Astrocyte (in vitro differentiated cells and primary cell): ENCODE results near the gene RSPH6A. TPM values are rescaled to one million over a fixed set of nuclear protein-coding genes. Genes with fewer than 3 reads are reported as not detected.
A peak's percentile ranks its signal among the peaks of the same experiment; 100 is the strongest.

Experiments used
- DNase-seq: peaks from one replicate; pipeline ENCODE4 v3.0.0-alpha.2; 2010; ENCODE audit warnings: low read depth
- FAIRE-seq: peaks from 2 replicates; lab custom pipeline; 2011; peaks lifted over from hg19 to GRCh38; lab: Jason Lieb, UNC
- H2AFZ ChIP-seq: 2 replicates; pipeline ENCODE4 v1.6.0; 2012; ENCODE audit warnings: low read depth, low read length, inconsistent platforms
- H3K27ac ChIP-seq: 2 replicates; pipeline ENCODE4 v1.5.1; 2011; ENCODE audit warnings: low read depth, low read length, inconsistent platforms
- H3K27me3 ChIP-seq: 2 replicates; pipeline ENCODE4 v1.6.0; 2011; ENCODE audit warnings: low read length, inconsistent platforms; ENCODE audit not compliant: insufficient read depth
- H3K36me3 ChIP-seq: 2 replicates; pipeline ENCODE4 v1.5.1; 2011; ENCODE audit warnings: low read length, inconsistent platforms; ENCODE audit not compliant: insufficient read depth
- H3K4me1 ChIP-seq: 2 replicates; pipeline ENCODE4 v1.5.1; 2011; ENCODE audit warnings: low read length, inconsistent platforms; ENCODE audit not compliant: insufficient read depth
- H3K4me2 ChIP-seq: 2 replicates; pipeline ENCODE4 v1.6.0; 2012; ENCODE audit warnings: low read length, inconsistent platforms
- H3K4me3 ChIP-seq: 2 replicates; pipeline ENCODE4 v1.5.1; 2011; ENCODE audit warnings: low read depth, mild to moderate bottlenecking, low read length, inconsistent platforms; ENCODE audit not compliant: insufficient read depth
- H3K79me2 ChIP-seq: 2 replicates; pipeline ENCODE4 v1.6.0; 2012; ENCODE audit warnings: mild to moderate bottlenecking, low read length, inconsistent platforms; ENCODE audit not compliant: insufficient read depth
- H3K9ac ChIP-seq: 2 replicates; pipeline ENCODE4 v1.6.0; 2012; ENCODE audit warnings: mild to moderate bottlenecking, low read length, inconsistent platforms
- H3K9me3 ChIP-seq: 2 replicates; pipeline ENCODE4 v1.5.1; 2012; ENCODE audit warnings: low read depth, mild to moderate bottlenecking, low read length, inconsistent platforms; ENCODE audit not compliant: insufficient read depth
- H4K20me1 ChIP-seq: 2 replicates; pipeline ENCODE4 v1.6.0; 2012; ENCODE audit warnings: low read length, inconsistent platforms; ENCODE audit not compliant: insufficient read depth
- H3K27ac Mint-ChIP-seq: one replicate; pipeline ENCODE4 v1.8.0; 2021; ENCODE audit warnings: mild to moderate bottlenecking, mixed read lengths; ENCODE audit not compliant: unreplicated experiment
- H3K27me3 Mint-ChIP-seq: one replicate; pipeline ENCODE4 v1.8.0; 2021; ENCODE audit warnings: low read depth, mixed read lengths; ENCODE audit not compliant: unreplicated experiment
- H3K36me3 Mint-ChIP-seq: one replicate; pipeline ENCODE4 v1.8.0; 2021; ENCODE audit warnings: low read depth, mixed read lengths; ENCODE audit not compliant: unreplicated experiment
- H3K4me1 Mint-ChIP-seq: one replicate; pipeline ENCODE4 v1.8.0; 2021; ENCODE audit warnings: low read depth, mixed read lengths; ENCODE audit not compliant: unreplicated experiment
- H3K4me3 Mint-ChIP-seq: one replicate; pipeline ENCODE4 v1.8.0; 2021; ENCODE audit warnings: mild to moderate bottlenecking, moderate library complexity, mixed read lengths; ENCODE audit not compliant: unreplicated experiment
- H3K9me3 Mint-ChIP-seq: one replicate; pipeline ENCODE4 v1.8.0; 2021; ENCODE audit warnings: mild to moderate bottlenecking, mixed read lengths; ENCODE audit not compliant: unreplicated experiment
- CTCF ChIP-seq: IDR thresholded peaks from 2 replicates; pipeline ENCODE4 v1.5.1; 2011; ENCODE audit warnings: low read depth, mild to moderate bottlenecking, inconsistent platforms, low read length, moderate library complexity; ENCODE audit not compliant: insufficient read depth
- EZH2 ChIP-seq: IDR thresholded peaks from 2 replicates; pipeline ENCODE4 v1.6.1; 2012; ENCODE audit warnings: mild to moderate bottlenecking, low read length, inconsistent platforms; ENCODE audit not compliant: insufficient read depth
- total RNA-seq: library from RNA; stranded (reverse); gene quantifications from 2 replicates; pipeline ENCODE4 v1.2.1, GENCODE V29; 2021

RSPH6A gene
- total RNA-seq, 1 donor from 2014 or later = 0.23 TPM

DNA sequence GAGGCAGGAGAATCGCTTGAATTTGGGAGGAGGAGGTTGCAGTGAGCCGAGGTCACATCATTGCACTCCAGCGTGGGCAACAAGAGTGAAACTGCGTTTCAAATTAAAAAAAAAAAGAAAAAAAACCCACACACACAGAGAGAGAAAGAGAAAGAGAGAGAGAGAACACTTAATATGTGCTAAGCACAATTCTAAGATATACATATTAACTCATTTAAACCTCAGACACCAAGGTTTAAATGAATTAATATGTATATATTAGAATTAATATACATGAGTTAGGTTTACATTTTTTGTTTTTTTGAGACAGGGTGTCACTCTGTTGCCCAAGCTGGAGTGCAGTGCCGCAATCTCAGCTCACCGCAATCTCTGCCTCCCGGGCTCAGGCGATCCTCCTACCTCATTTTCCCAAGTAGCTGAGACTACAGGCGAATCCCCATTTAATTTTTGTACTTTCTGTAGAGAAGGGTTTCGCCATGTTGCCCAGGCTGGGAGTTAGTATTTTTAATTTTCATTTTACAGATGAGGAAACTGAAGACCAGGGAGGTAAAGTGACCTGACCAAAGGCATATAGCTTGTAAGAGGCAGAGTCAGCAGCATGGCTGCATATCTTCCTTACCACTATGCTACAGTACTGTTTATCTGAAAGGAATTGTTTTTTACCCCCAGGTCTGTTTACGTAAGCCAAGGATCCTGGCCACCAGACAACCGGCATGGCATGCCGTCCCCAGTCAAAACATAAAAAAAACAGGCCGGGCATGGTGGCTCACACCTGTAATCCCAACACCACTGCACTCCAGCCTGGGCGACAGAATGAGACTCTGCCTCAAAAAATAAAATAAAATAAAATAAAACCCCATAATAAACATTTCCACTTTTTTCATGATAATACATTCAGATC, 45.5 kb upstream of the RSPH6A start:
- peaks cover 20% of the 10 kb centered on the region for H3K27me3 ChIP-seq
- no peak for DNase-seq
- peak overlapping the region; percentile 74 for H3K4me3 Mint-ChIP-seq
- H3K36me3 Mint-ChIP-seq = peaks cover 4% of the 10 kb centered on the region
- H3K27me3 Mint-ChIP-seq = peaks cover 18% of the 10 kb centered on the region
- peaks cover 2% of the 10 kb centered on the region for H3K4me1 Mint-ChIP-seq
- H3K4me2 ChIP-seq = no peak overlapping the region
- H3K9me3 ChIP-seq = no peaks in the 10 kb centered on the region
- no peak overlapping the region for H2AFZ ChIP-seq
- H4K20me1 ChIP-seq = peaks cover 26% of the 10 kb centered on the region
- H3K9ac ChIP-seq = no peak overlapping the region
- FAIRE-seq = no peak
- H3K36me3 ChIP-seq = peaks cover 8% of the 10 kb centered on the region
- TF ChIP-seq CTCF (no peak), EZH2 (no peak)
- peaks cover 60% of the 10 kb centered on the region for H3K79me2 ChIP-seq
- H3K4me3 ChIP-seq = no peak overlapping the region
- no peaks in the 10 kb centered on the region for H3K9me3 Mint-ChIP-seq
- H3K27ac ChIP-seq = no peak overlapping the region
- H3K27ac Mint-ChIP-seq = peak overlapping the region; percentile 27
- H3K4me1 ChIP-seq = peaks cover 3% of the 10 kb centered on the region

GRCh38 chr19:45854167-45854778, 39.2 kb upstream of the RSPH6A start:
- H3K36me3 ChIP-seq = peaks cover 31% of the 10 kb centered on the region
- no peak for FAIRE-seq
- peaks cover 27% of the 10 kb centered on the region for H3K36me3 Mint-ChIP-seq
- H3K27ac Mint-ChIP-seq = no peak overlapping the region
- H3K4me1 ChIP-seq = no peaks in the 10 kb centered on the region
- peaks cover 38% of the 10 kb centered on the region for H3K79me2 ChIP-seq
- no peaks in the 10 kb centered on the region for H3K27me3 ChIP-seq
- H3K9ac ChIP-seq = no peak overlapping the region
- no peak overlapping the region for H3K4me2 ChIP-seq
- no peak overlapping the region for H3K27ac ChIP-seq
- H2AFZ ChIP-seq = no peak overlapping the region
- peaks cover 45% of the 10 kb centered on the region for H4K20me1 ChIP-seq
- TF ChIP-seq EZH2 (no peak), CTCF (no peak)
- H3K4me1 Mint-ChIP-seq = peaks cover 3% of the 10 kb centered on the region
- no peaks in the 10 kb centered on the region for H3K9me3 Mint-ChIP-seq
- no peaks in the 10 kb centered on the region for H3K27me3 Mint-ChIP-seq
- H3K4me3 Mint-ChIP-seq = no peak overlapping the region
- H3K9me3 ChIP-seq = no peaks in the 10 kb centered on the region
- no peak for DNase-seq
- H3K4me3 ChIP-seq = no peak overlapping the region
